HG02884 (cell line): Measurements from ENCODE around the gene SEMA5B.

Experiments used
- ATAC-seq: cut with Tn5 transposase; IDR thresholded peaks from one replicate; pipeline ENCODE4 v1.9.1; 2021; ENCODE audit warnings: mild to moderate bottlenecking, moderate library complexity; ENCODE audit not compliant: unreplicated experiment

SEMA5B gene

GRCh38 chr3:123055352-123055751, 27.8 kb upstream of the SEMA5B start:
- no peak for ATAC-seq

- no peak for ATAC-seq
Measured at GRCh38 chr3:123054931-123055330, 27.4 kb upstream of the SEMA5B start.

GRCh38 chr3:123054109-123054778, 26.7 kb upstream of the SEMA5B start:
- ATAC-seq: no peak

- no peak for ATAC-seq
Measured at GRCh38 chr3:123053107-123053506, 25.5 kb upstream of the SEMA5B start.

GRCh38 chr3:123050666-123051065, 23.1 kb upstream of the SEMA5B start:
- no peak for ATAC-seq

- ATAC-seq: no peak
Measured at GRCh38 chr3:123048480-123049237, 21.1 kb upstream of the SEMA5B start.

- no peak for ATAC-seq
Measured at GRCh38 chr3:123047062-123047319, 19.4 kb upstream of the SEMA5B start.

GRCh38 chr3:123046262-123047061, 18.9 kb upstream of the SEMA5B start:
- no peak for ATAC-seq

- no peak for ATAC-seq
Measured at GRCh38 chr3:123044981-123045763, 17.6 kb upstream of the SEMA5B start.

- ATAC-seq: no peak
Measured at GRCh38 chr3:123042413-123042812, 14.8 kb upstream of the SEMA5B start.

GRCh38 chr3:123039178-123039577, 11.6 kb upstream of the SEMA5B start:
- ATAC-seq: no peak

GRCh38 chr3:123038751-123039150, 11.2 kb upstream of the SEMA5B start:
- no peak for ATAC-seq

GRCh38 chr3:123037015-123037375, 9.4 kb upstream of the SEMA5B start:
- no peak for ATAC-seq

- ATAC-seq: no peak
Measured at GRCh38 chr3:123036352-123037014, 8.9 kb upstream of the SEMA5B start.

GRCh38 chr3:123034996-123035395, 7.4 kb upstream of the SEMA5B start:
- ATAC-seq: no peak

GRCh38 chr3:123034120-123034519, 6.6 kb upstream of the SEMA5B start:
- no peak for ATAC-seq

GRCh38 chr3:123032057-123032456, 4.5 kb upstream of the SEMA5B start:
- ATAC-seq: no peak

GRCh38 chr3:123031051-123031450, 3.5 kb upstream of the SEMA5B start:
- no peak for ATAC-seq

- ATAC-seq: no peak
Measured at GRCh38 chr3:123028233-123028828, 768 bp upstream of the SEMA5B start.

- no peak for ATAC-seq
Measured at GRCh38 chr3:123026565-123027291, 835 bp downstream of the SEMA5B start.
